ENCODE data around the gene CD80.

GRCh38 chr3:119492810-119493209, 66.6 kb downstream of the CD80 start:
- no peak for TF ChIP-seq EZH2phosphoT487 (IDR thresholded peaks at IDR 0.05; ENCODE audit: low read depth)
- TF ChIP-seq CTCF (IDR thresholded peaks at IDR 0.05; ENCODE audit: low read depth, low read length): no peak

All from OCI-LY3 (cell line).